Measurements from ENCODE around the gene INF2. TPM values are rescaled to one million over a fixed set of nuclear protein-coding genes. Genes with fewer than 3 reads are reported as not detected.
"Not testable (repeated sequence)": the region's sequence is repeated elsewhere in the genome, so short reads cannot be mapped to it uniquely, and the experiment has no call there.

INF2 gene
- total RNA-seq, 2 experiments from 2014 or later = 66.7 to 71.5 TPM

GRCh38 chr14:104650981-104651875, 38.2 kb upstream of the INF2 start:
- peaks cover 2% of the 10 kb centered on the region for H3K27me3 Mint-ChIP-seq
- no peak overlapping the region for H3K27ac Mint-ChIP-seq
- H3K36me3 Mint-ChIP-seq = no peaks in the 10 kb centered on the region

GRCh38 chr14:104651876-104652260, 37.5 kb upstream of the INF2 start:
- no peaks in the 10 kb centered on the region for H3K9me3 Mint-ChIP-seq
- CTCF ChIA-PET = interaction anchor here (1.3 kb wide), 1 partner anchor 57 kb away, joined by 5 read pairs; no protein-coding TSS in a partner anchor
- H3K27ac Mint-ChIP-seq = no peak overlapping the region
- peaks cover 2% of the 10 kb centered on the region for H3K27me3 Mint-ChIP-seq
- H3K36me3 Mint-ChIP-seq = no peaks in the 10 kb centered on the region
- no peak overlapping the region for H3K4me3 Mint-ChIP-seq
- DNase-seq = no peak
- intact Hi-C loops (cut with micrococcal nuclease) = no loop called here
- H3K4me1 Mint-ChIP-seq (ENCODE audit: low read depth) = no peaks in the 10 kb centered on the region
- POLR2A ChIA-PET = no interaction called here

More at GRCh38 chr14:104650981-104651875, 38.2 kb upstream of the INF2 start:
- intact Hi-C loops (cut with micrococcal nuclease) = loop anchor here (1.0 kb wide), 1 partner anchor 57 kb away; no protein-coding TSS in a partner anchor
- ChIA-PET POLR2A (no interaction called here), CTCF (interaction anchor here (0.5 to 1.3 kb wide), 3 partner anchors 13 to 58 kb away, joined by 3 to 5 read pairs (median 3); no protein-coding TSS in a partner anchor)
- H3K4me1 Mint-ChIP-seq (ENCODE audit: low read depth) = no peaks in the 10 kb centered on the region
- H3K9me3 Mint-ChIP-seq = no peaks in the 10 kb centered on the region
- no peak for DNase-seq
- H3K4me3 Mint-ChIP-seq = no peak overlapping the region

GRCh38 chr14:104652386-104652785, 37.0 kb upstream of the INF2 start:
- intact Hi-C loops (cut with micrococcal nuclease) = no loop called here
- Mint-ChIP-seq H3K9me3 (no peaks in the 10 kb centered on the region), H3K4me3 (peak overlapping the region; percentile 4), H3K4me1 (ENCODE audit: low read depth) (no peaks in the 10 kb centered on the region), H3K27ac (no peak overlapping the region), H3K36me3 (no peaks in the 10 kb centered on the region), H3K27me3 (peaks cover 2% of the 10 kb centered on the region)
- ChIA-PET POLR2A (no interaction called here), CTCF (no interaction called here)
- DNase-seq = no peak

- H3K27ac Mint-ChIP-seq; H3K4me3 Mint-ChIP-seq; POLR2A ChIA-PET; H3K9me3 Mint-ChIP-seq; intact Hi-C loops (cut with micrococcal nuclease); H3K36me3 Mint-ChIP-seq; H3K4me1 Mint-ChIP-seq (ENCODE audit: low read depth); H3K27me3 Mint-ChIP-seq; DNase-seq: not testable (repeated sequence)
- CTCF ChIA-PET = interaction anchor here (1.0 kb wide), 1 partner anchor 10 kb away, joined by 3 read pairs; no protein-coding TSS in a partner anchor
Measured at GRCh38 chr14:104653130-104653920, 36.1 kb upstream of the INF2 start.

- peaks cover 7% of the 10 kb centered on the region for H3K27me3 Mint-ChIP-seq
- no peak for DNase-seq
- no peaks in the 10 kb centered on the region for H3K9me3 Mint-ChIP-seq
- H3K36me3 Mint-ChIP-seq = no peaks in the 10 kb centered on the region
- no peak overlapping the region for H3K4me3 Mint-ChIP-seq
- ChIA-PET POLR2A (no interaction called here), CTCF (interaction anchor here (1.0 kb wide), 1 partner anchor 11 kb away, joined by 3 read pairs; no protein-coding TSS in a partner anchor)
- H3K27ac Mint-ChIP-seq = no peak overlapping the region
- no peaks in the 10 kb centered on the region for H3K4me1 Mint-ChIP-seq (ENCODE audit: low read depth)
- intact Hi-C loops (cut with micrococcal nuclease) = no loop called here
Measured at GRCh38 chr14:104654119-104654518, 35.3 kb upstream of the INF2 start.

GRCh38 chr14:104655128-104655848, 34.1 kb upstream of the INF2 start:
- no peaks in the 10 kb centered on the region for H3K9me3 Mint-ChIP-seq
- DNase-seq = no peak
- H3K36me3 Mint-ChIP-seq = no peaks in the 10 kb centered on the region
- H3K27ac Mint-ChIP-seq = no peak overlapping the region
- no peak overlapping the region for H3K4me3 Mint-ChIP-seq
- ChIA-PET POLR2A (no interaction called here), CTCF (interaction anchor here (1.3 kb wide), 1 partner anchor 11 kb away, joined by 5 read pairs; no protein-coding TSS in a partner anchor)
- peaks cover 10% of the 10 kb centered on the region for H3K27me3 Mint-ChIP-seq
- intact Hi-C loops (cut with micrococcal nuclease) = no loop called here
- peaks cover 3% of the 10 kb centered on the region for H3K4me1 Mint-ChIP-seq (ENCODE audit: low read depth)

GRCh38 chr14:104656014-104656714, 33.3 kb upstream of the INF2 start:
- Mint-ChIP-seq H3K4me1 (ENCODE audit: low read depth) (peaks cover 4% of the 10 kb centered on the region), H3K27ac (no peak overlapping the region), H3K9me3 (peaks cover 1% of the 10 kb centered on the region), H3K27me3 (peaks cover 13% of the 10 kb centered on the region), H3K36me3 (no peaks in the 10 kb centered on the region), H3K4me3 (no peak overlapping the region)
- ChIA-PET CTCF (interaction anchor here (1.3 kb wide), 1 partner anchor 10 kb away, joined by 5 read pairs; no protein-coding TSS in a partner anchor), POLR2A (no interaction called here)
- intact Hi-C loops (cut with micrococcal nuclease) = no loop called here
- no peak for DNase-seq

GRCh38 chr14:104657101-104657524, 32.3 kb upstream of the INF2 start:
- Mint-ChIP-seq H3K27me3 (peaks cover 16% of the 10 kb centered on the region), H3K4me1 (ENCODE audit: low read depth) (peaks cover 4% of the 10 kb centered on the region), H3K9me3 (peaks cover 6% of the 10 kb centered on the region), H3K36me3 (no peaks in the 10 kb centered on the region), H3K4me3 (no peak overlapping the region), H3K27ac (no peak overlapping the region)
- no peak for DNase-seq
- intact Hi-C loops (cut with micrococcal nuclease) = no loop called here
- CTCF ChIA-PET = no interaction called here
- POLR2A ChIA-PET = no interaction called here

GRCh38 chr14:104657563-104658324, 31.7 kb upstream of the INF2 start:
- no peak for DNase-seq
- ChIA-PET CTCF (interaction anchor here (0.9 kb wide), 1 partner anchor 93 kb away, joined by 3 read pairs; no protein-coding TSS in a partner anchor), POLR2A (no interaction called here)
- peaks cover 4% of the 10 kb centered on the region for H3K4me1 Mint-ChIP-seq (ENCODE audit: low read depth)
- H3K27me3 Mint-ChIP-seq = peaks cover 16% of the 10 kb centered on the region
- H3K4me3 Mint-ChIP-seq = no peak overlapping the region
- H3K36me3 Mint-ChIP-seq = no peaks in the 10 kb centered on the region
- intact Hi-C loops (cut with micrococcal nuclease) = no loop called here
- H3K27ac Mint-ChIP-seq = no peak overlapping the region
- peaks cover 6% of the 10 kb centered on the region for H3K9me3 Mint-ChIP-seq

- Mint-ChIP-seq H3K27me3 (peaks cover 16% of the 10 kb centered on the region), H3K9me3 (peaks cover 6% of the 10 kb centered on the region), H3K4me3 (no peak overlapping the region), H3K4me1 (ENCODE audit: low read depth) (peaks cover 4% of the 10 kb centered on the region), H3K36me3 (no peaks in the 10 kb centered on the region), H3K27ac (no peak overlapping the region)
- CTCF ChIA-PET = interaction anchor here (0.9 kb wide), 1 partner anchor 94 kb away, joined by 3 read pairs; no protein-coding TSS in a partner anchor
- intact Hi-C loops (cut with micrococcal nuclease) = no loop called here
- no peak for DNase-seq
- POLR2A ChIA-PET = no interaction called here
Measured at GRCh38 chr14:104658325-104658712, 31.1 kb upstream of the INF2 start.

GRCh38 chr14:104659146-104659545, 30.3 kb upstream of the INF2 start:
- Mint-ChIP-seq H3K27me3 (peaks cover 15% of the 10 kb centered on the region), H3K36me3 (no peaks in the 10 kb centered on the region), H3K9me3 (peaks cover 6% of the 10 kb centered on the region), H3K4me3 (no peak overlapping the region), H3K27ac (no peak overlapping the region), H3K4me1 (ENCODE audit: low read depth) (peaks cover 10% of the 10 kb centered on the region)
- CTCF ChIA-PET = interaction anchor here (0.6 kb wide), 1 partner anchor 50 kb away, joined by 3 read pairs; no protein-coding TSS in a partner anchor
- POLR2A ChIA-PET = no interaction called here
- intact Hi-C loops (cut with micrococcal nuclease) = no loop called here
- no peak for DNase-seq

Measured in activated CD4-positive, alpha-beta memory T cell treated with anti-CD3 and anti-CD28 coated beads for 36 hours (primary cell).